Esophagus squamous epithelium (tissue), 5 donors: ENCODE data around the gene C8A. TPM values are rescaled to one million over a fixed set of nuclear protein-coding genes. Genes with fewer than 3 reads are reported as not detected.

ENCODE experiments used
- DNase-seq: peaks from one replicate; lab custom pipeline; 2025; lab: John Stamatoyannopoulos, UW
- H3K27ac ChIP-seq, 4 donors: fragments of 200-600 bp; sonication (generic); one replicate each; pipeline ENCODE4 v1.5.1; 2016 to 2019; ENCODE audit warnings: mild to moderate bottlenecking in 1 of 4
- H3K27me3 ChIP-seq, 4 donors: fragments of 200-600 bp; sonication (generic); 1 replicate in 3 of 4; 2 replicates in 1 of 4; pipeline versions ENCODE4 v1.5.1 to v1.6.0; 2017 to 2021; ENCODE audit warnings: antibody characterized with exemption in 1 of 4
- H3K36me3 ChIP-seq, 3 donors: fragments of 200-600 bp; sonication (generic); one replicate each; pipeline ENCODE4 v1.5.1; 2016 to 2019
- H3K4me1 ChIP-seq, 3 donors: fragments of 200-600 bp; sonication (generic); one replicate each; pipeline ENCODE4 v1.5.1; 2017 to 2019
- H3K4me3 ChIP-seq, 4 donors: fragments of 200-600 bp; sonication (generic); 1 replicate in 3 of 4; 2 replicates in 1 of 4; pipeline ENCODE4 v1.5.1; 2016 to 2019; ENCODE audit warnings: mild to moderate bottlenecking in 2 of 4, moderate library complexity in 1 of 4
- H3K9me3 ChIP-seq, 3 donors: fragments of 200-600 bp; sonication (generic); one replicate each; pipeline ENCODE4 v1.5.1; 2016 to 2019
- POLR2A ChIP-seq, 4 donors: fragments of 450-650 bp; IDR thresholded peaks; one replicate each; pipeline ENCODE4 v1.6.1; 2017; ENCODE audit warnings: antibody characterized with exemption in 4 of 4, mild to moderate bottlenecking in 4 of 4, moderate library complexity in 3 of 4
- WGBS, 2 donors: methylation state at CpG; one replicate each; pipeline ENCODE4 v1.1.5; 2018; 5-methylcytosine and 5-hydroxymethylcytosine counted together
- intact Hi-C: fragments of 100-400 bp; cut with DNase I; formaldehyde crosslinking; loops from one replicate; pipeline ENCODE4 v1.15.0; 2022
- total RNA-seq, 4 donors: library from RNA; depleted of rRNA; stranded (reverse); fragments of >200 nt; gene quantifications; one replicate each; pipeline ENCODE4 v1.1.0, GENCODE V29; 2016
- TF ChIP-seq, protein P1 (sequence below), 6 experiments: fragments of 450-650 bp in 4 of 6; fragments of 200-600 bp in 2 of 6; sonication (generic) in 2 of 6; IDR thresholded peaks; one replicate each; pipeline ENCODE4 v1.5.1; 2016 to 2019; ENCODE audit warnings: antibody characterized with exemption in 6 of 6, mild to moderate bottlenecking in 4 of 6, moderate library complexity in 4 of 6
- donor health status: DM: yes; HTN: yes; CAD: no.

Gene C8A
- total RNA-seq, 4 donors from 2014 or later: not detected

GRCh38 chr1:56866656-56867055 lies 12.1 kb downstream of the C8A start:
- Histone ChIP-seq H3K36me3 (no peaks in the 10 kb centered on the region), H3K4me1 (no peaks in the 10 kb centered on the region), H3K9me3 (no peaks in the 10 kb centered on the region), H3K27me3 (peaks cover 0 to 12% (median 0%) of the 10 kb centered on the region in 4 donors), H3K4me3 (no peak overlapping the region), H3K27ac (no peak overlapping the region)
- no peak for DNase-seq
- TF ChIP-seq POLR2A (IDR thresholded peaks at IDR 0.05): no peak
- WGBS, 2 donors: 59 to 61% methylated on average over 2 of the region's 2 CpGs
- intact Hi-C loops: no loop called here

DNA sequence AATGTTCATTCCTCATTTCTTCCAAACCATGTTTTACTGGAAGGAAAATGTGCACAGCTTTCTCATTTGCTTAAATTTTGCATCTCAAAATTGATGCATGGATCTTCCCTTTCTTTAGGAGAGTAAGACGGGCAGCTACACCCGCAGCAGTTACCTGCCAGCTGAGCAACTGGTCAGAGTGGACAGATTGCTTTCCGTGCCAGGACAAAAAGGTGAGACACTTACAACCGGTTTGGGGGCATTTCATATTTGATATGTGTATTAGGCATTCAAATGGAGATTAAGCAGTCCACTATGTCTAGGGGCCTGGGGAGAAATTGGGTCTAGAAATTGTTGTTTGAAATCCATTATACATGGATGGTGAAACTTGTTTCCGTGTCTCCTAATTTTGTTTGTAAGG lies 12.9 kb downstream of the C8A start:
- 36 to 48% methylated on average over 5 of the region's 5 CpGs for WGBS, 2 donors
- DNase-seq: no peak
- intact Hi-C loops: no loop called here

DNA sequence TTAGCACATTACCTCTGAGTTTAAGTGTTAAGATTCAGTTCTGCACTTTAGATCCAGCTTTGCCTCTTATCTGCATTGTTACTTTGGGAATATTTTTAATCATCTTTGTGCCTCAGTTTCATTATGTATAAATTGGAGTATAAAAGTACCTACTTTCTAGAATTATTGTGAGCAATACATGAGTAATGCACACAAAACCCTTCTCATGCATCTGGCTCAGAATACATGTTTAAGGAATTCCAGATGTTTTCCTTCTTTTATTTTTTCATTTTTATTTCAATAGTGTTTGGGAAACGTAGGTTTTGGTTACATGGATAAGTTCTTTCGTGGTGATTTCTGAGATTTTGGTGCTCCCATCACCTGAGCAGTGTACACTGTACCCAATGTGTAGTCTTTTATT lies 14.2 kb downstream of the C8A start:
- Histone ChIP-seq H3K36me3 (no peaks in the 10 kb centered on the region), H3K27ac (no peak overlapping the region), H3K4me3 (no peak overlapping the region), H3K9me3 (no peaks in the 10 kb centered on the region), H3K27me3 (peaks cover 0 to 12% (median 0%) of the 10 kb centered on the region in 4 donors), H3K4me1 (no peaks in the 10 kb centered on the region)
- TF ChIP-seq, protein P1, sequence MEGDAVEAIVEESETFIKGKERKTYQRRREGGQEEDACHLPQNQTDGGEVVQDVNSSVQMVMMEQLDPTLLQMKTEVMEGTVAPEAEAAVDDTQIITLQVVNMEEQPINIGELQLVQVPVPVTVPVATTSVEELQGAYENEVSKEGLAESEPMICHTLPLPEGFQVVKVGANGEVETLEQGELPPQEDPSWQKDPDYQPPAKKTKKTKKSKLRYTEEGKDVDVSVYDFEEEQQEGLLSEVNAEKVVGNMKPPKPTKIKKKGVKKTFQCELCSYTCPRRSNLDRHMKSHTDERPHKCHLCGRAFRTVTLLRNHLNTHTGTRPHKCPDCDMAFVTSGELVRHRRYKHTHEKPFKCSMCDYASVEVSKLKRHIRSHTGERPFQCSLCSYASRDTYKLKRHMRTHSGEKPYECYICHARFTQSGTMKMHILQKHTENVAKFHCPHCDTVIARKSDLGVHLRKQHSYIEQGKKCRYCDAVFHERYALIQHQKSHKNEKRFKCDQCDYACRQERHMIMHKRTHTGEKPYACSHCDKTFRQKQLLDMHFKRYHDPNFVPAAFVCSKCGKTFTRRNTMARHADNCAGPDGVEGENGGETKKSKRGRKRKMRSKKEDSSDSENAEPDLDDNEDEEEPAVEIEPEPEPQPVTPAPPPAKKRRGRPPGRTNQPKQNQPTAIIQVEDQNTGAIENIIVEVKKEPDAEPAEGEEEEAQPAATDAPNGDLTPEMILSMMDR (IDR thresholded peaks at IDR 0.05): no peak
- TF ChIP-seq POLR2A (IDR thresholded peaks at IDR 0.05): no peak
- intact Hi-C loops: no loop called here
- no peak for DNase-seq
- WGBS, 2 donors: 46 to 57% methylated on average over 2 of the region's 2 CpGs

More for the DNA sequence above, 12.9 kb downstream of the C8A start:
- no peaks in the 10 kb centered on the region for H3K9me3 ChIP-seq
- no peaks in the 10 kb centered on the region for H3K36me3 ChIP-seq
- no peaks in the 10 kb centered on the region for H3K4me1 ChIP-seq
- peaks cover 0 to 12% (median 0%) of the 10 kb centered on the region in 4 donors for H3K27me3 ChIP-seq
- no peak overlapping the region for H3K4me3 ChIP-seq
- H3K27ac ChIP-seq: no peak overlapping the region
- TF ChIP-seq, protein P1 (IDR thresholded peaks at IDR 0.05): no peak
- TF ChIP-seq POLR2A (IDR thresholded peaks at IDR 0.05): no peak

DNA sequence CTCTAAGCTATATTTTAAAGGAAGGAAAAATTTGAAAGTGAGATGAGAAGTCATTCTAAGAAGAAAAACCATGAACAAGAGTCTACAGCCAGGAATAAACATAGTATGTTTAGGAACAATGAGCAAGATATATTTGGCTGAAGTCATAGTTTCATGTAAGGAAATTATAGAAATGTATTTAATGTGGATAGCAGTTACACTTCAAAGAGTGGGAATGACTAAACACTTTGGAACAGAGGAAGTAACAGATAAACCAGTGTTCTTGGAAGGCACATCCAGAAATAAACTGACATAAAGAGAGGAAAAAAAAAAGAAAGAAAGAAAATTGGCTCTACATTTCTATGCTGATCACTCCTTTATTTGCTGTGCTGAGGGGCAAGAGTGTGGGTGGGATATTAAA lies 18.0 kb downstream of the C8A start:
- Histone ChIP-seq H3K9me3 (no peaks in the 10 kb centered on the region), H3K27me3 (peaks cover 0 to 12% (median 0%) of the 10 kb centered on the region in 4 donors), H3K4me3 (no peak overlapping the region), H3K4me1 (no peaks in the 10 kb centered on the region), H3K36me3 (no peaks in the 10 kb centered on the region), H3K27ac (no peak overlapping the region)
- DNase-seq: no peak
- no peak for TF ChIP-seq POLR2A (IDR thresholded peaks at IDR 0.05)
- TF ChIP-seq, protein P1 (IDR thresholded peaks at IDR 0.05): no peak
- intact Hi-C loops: no loop called here

DNA sequence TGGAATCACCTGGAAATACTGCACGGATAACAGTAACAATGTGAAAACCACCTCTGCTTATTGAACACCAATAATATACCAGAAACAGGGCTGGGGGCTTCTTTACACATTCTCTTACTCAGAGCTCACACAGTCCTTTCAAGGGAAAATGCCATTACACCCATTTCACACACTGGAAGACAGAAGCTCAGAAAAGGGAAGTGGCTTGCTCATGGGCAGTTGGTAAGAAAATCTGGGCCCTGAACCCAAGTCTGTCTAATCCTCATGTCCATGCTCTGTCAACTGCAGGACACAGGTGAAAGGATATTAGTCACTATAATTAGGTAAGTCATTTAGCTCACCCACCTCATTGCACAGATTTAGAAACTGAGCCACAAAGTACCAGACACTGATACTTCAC lies 18.6 kb downstream of the C8A start:
- intact Hi-C loops: no loop called here
- no peak for DNase-seq
- WGBS, 2 donors: 77 to 100% methylated on average over 1 of the region's 1 CpG
- no peaks in the 10 kb centered on the region for H3K9me3 ChIP-seq
- TF ChIP-seq POLR2A (IDR thresholded peaks at IDR 0.05): no peak
- TF ChIP-seq, protein P1 (IDR thresholded peaks at IDR 0.05): no peak
- H3K36me3 ChIP-seq: no peaks in the 10 kb centered on the region
- H3K27me3 ChIP-seq: peaks cover 0 to 8% (median 0%) of the 10 kb centered on the region in 4 donors
- no peak overlapping the region for H3K4me3 ChIP-seq
- H3K4me1 ChIP-seq: no peaks in the 10 kb centered on the region
- no peak overlapping the region for H3K27ac ChIP-seq

DNA sequence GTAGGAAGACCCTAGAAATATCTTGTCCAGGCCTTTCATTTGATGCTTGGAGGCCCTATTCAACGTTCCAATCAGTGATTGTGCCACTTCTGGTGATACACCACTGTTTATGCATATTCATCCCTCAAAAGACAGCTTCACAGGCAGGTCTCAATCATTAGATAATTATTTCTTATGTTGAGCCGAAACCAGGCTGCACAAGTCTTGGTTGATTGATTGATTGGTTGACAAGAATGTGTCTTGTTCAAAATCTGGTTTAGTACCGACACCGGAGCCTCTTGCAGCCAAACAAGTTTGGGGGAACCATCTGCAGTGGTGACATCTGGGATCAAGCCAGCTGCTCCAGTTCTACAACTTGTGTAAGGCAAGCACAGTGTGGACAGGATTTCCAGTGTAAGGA lies 20.1 kb downstream of the C8A start:
- DNase-seq: no peak
- 30 to 69% methylated on average over 1 to 4 of the region's 4 CpGs for WGBS, 2 donors
- no peaks in the 10 kb centered on the region for H3K9me3 ChIP-seq
- H3K4me1 ChIP-seq: no peaks in the 10 kb centered on the region
- H3K27me3 ChIP-seq: peaks cover 0 to 3% (median 0%) of the 10 kb centered on the region in 4 donors
- H3K27ac ChIP-seq: no peak overlapping the region
- intact Hi-C loops: no loop called here
- TF ChIP-seq, protein P1 (IDR thresholded peaks at IDR 0.05): no peak
- TF ChIP-seq POLR2A (IDR thresholded peaks at IDR 0.05): no peak
- no peak overlapping the region for H3K4me3 ChIP-seq
- H3K36me3 ChIP-seq: no peaks in the 10 kb centered on the region
